ENCODE results near the gene MDP1.

Gene MDP1

DNA sequence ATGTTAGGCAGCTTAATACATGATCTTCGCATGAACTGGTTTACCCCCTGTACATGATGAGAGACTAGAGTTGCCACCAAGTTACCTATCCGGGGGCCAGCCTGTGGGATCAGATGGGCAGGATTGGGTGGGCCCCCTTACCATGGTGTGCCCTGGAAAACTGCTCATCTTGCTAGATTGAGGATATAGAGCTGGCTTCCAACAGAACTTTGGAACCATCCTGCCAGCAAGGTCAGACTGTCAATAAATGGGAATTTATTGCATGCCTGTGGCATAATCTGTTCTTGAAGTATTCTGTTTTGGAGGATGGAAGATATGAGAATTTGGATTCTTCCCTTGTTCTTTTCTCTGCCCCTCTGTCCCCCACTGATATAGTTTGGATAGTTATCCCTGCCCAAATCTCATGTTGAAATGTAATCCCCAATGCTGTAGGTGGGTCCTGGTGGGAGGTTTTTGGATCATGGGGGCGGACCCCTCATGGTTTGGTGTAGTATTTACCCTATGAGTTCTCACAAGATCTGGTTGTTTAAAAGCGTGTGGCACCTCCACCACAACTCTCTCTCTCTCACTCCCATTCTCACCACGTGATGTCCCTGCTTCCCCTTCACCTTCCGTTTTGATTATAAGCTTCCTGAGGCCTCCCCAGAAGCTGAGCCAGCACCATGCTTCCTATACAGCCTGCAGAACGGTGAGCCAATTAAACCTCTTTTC, 16.9 kb downstream of the MDP1 start:
- H3K4me3 ChIP-seq (ENCODE audit: low read length): no peak overlapping the region
- no peak for DNase-seq (ENCODE audit: low read depth)
- TF ChIP-seq, protein P1, sequence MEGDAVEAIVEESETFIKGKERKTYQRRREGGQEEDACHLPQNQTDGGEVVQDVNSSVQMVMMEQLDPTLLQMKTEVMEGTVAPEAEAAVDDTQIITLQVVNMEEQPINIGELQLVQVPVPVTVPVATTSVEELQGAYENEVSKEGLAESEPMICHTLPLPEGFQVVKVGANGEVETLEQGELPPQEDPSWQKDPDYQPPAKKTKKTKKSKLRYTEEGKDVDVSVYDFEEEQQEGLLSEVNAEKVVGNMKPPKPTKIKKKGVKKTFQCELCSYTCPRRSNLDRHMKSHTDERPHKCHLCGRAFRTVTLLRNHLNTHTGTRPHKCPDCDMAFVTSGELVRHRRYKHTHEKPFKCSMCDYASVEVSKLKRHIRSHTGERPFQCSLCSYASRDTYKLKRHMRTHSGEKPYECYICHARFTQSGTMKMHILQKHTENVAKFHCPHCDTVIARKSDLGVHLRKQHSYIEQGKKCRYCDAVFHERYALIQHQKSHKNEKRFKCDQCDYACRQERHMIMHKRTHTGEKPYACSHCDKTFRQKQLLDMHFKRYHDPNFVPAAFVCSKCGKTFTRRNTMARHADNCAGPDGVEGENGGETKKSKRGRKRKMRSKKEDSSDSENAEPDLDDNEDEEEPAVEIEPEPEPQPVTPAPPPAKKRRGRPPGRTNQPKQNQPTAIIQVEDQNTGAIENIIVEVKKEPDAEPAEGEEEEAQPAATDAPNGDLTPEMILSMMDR (IDR thresholded peaks at IDR 0.05; ENCODE audit: insufficient read depth, low read depth, low read length, missing control alignments): no peak

DNA sequence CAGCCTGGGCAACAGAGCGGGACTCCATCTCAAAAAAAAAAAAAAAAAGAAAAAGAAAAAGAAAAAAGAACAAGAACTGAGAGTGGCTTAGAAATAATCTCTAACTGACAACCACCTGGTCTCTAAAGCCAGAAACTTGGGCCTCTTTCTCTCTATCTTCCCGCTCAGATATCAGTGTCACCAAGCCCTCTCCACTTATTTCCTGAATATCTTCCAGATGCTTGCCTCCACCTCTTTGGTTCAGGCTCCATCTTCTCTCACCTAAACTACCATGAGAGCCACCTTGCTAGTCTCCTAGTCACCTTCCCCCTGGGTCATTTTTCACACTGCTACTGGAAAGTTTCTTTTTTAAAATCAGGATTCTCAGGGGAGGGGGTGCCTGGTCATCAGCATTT, 18.8 kb downstream of the MDP1 start:
- TF ChIP-seq, protein P1 (IDR thresholded peaks at IDR 0.05; ENCODE audit: insufficient read depth, low read depth, low read length, missing control alignments): no peak

DNA sequence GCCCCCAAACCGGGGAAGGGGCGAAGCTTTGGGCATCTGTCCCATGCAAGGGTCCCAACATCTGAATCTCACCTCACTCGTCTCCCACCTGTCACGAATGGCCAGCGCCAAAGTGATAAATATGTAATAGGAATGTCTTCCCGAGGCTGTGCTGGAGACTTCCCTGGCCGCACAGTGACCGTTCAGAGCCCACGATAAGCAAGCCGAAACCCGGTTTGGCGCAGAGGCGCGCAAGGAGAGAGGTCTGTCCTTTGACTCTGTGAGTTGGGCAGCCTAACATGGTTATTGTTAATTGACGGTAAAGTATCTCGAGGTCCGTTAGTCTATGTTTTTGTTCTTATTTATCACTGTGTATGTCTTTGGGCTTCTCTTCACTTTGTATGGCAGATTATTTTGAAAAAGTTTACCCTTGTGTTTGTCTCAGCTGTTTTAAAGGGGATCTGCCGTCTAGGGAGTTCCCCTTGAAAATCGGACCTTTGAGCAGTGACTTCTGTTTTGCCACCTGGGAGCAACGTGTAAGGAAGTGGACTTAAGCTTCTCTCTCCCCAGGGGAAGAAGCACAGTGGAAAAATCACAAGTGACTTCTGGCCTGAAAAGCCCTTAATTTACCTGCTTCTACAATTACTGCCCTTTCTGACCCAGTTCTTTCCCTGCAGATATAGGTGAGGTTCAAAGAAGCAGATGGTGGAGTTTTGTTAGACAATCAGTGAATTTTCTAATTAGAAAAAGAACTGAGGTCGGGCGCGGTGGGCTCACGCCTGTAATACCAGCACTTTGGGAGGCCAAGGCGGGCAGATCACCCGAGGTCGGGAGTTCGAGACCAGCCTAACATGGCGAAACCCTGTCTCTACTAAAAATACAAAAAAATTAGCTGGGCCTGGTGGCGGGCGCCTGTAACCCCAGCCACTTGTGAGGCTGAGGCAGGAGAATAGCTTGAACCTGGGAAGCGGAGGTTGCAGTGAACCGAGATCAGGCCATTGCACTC, 19.5 kb downstream of the MDP1 start:
- DNase-seq (ENCODE audit: low read depth): peak; percentile 20
- TF ChIP-seq, protein P1 (IDR thresholded peaks at IDR 0.05; ENCODE audit: insufficient read depth, low read depth, low read length, missing control alignments): no peak

More for the DNA sequence above, 18.8 kb downstream of the MDP1 start:
- peak overlapping the region; percentile 7 for H3K4me3 ChIP-seq (ENCODE audit: low read length)
- no peak for DNase-seq (ENCODE audit: low read depth)

GRCh38 chr14:24195186-24196070, 20.4 kb downstream of the MDP1 start, which contains the start of gene TM9SF1:
TM9SF1 (minus strand) TSS chr14:24195441; CDS start chr14:24195019, 422 bp downstream.
- TF ChIP-seq, protein P1 (IDR thresholded peaks at IDR 0.05; ENCODE audit: insufficient read depth, low read depth, low read length, missing control alignments): no peak
- peak; percentile 87 for DNase-seq (ENCODE audit: low read depth)

More for the DNA sequence above, 19.5 kb downstream of the MDP1 start:
- H3K4me3 ChIP-seq (ENCODE audit: low read length): peak overlapping the region; percentile 92

DNA sequence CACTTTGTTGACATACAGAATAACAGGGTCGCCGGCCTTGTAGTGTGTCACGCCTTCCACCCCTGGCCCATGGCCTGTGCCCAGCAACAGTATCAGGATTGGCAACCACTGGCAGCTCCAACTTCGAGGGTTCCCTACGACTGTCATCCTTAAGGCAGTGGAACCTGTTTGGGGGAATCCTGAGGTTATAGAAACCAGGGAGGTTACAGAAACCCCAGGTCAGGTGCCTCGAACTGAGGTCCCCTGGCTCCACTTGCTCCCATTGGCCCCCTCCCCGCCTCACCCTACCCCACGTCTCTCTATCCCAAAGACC, 21.0 kb downstream of the MDP1 start:
- DNase-seq (ENCODE audit: low read depth): no peak
- peak overlapping the region; percentile 92 for H3K4me3 ChIP-seq (ENCODE audit: low read length)
- TF ChIP-seq, protein P1 (IDR thresholded peaks at IDR 0.05; ENCODE audit: insufficient read depth, low read depth, low read length, missing control alignments): no peak

More at GRCh38 chr14:24195186-24196070, 20.4 kb downstream of the MDP1 start, which contains the start of gene TM9SF1:
- peak within 1 kb of the TSS; percentile 92 for H3K4me3 ChIP-seq (ENCODE audit: low read length)

- TF ChIP-seq, protein P1 (IDR thresholded peaks at IDR 0.05; ENCODE audit: insufficient read depth, low read depth, low read length, missing control alignments): no peak
- H3K4me3 ChIP-seq (ENCODE audit: low read length): peak overlapping the region; percentile 92
- no peak for DNase-seq (ENCODE audit: low read depth)
Measured at GRCh38 chr14:24194186-24194872, 21.5 kb downstream of the MDP1 start.

All from epithelial cell of esophagus (primary cell).